NCI-H2171 (cell line): ENCODE data around the gene RGR.

ENCODE experiments used
- DNase-seq: peaks from one replicate; lab custom pipeline; 2025; lab: John Stamatoyannopoulos, UW

The RGR gene

DNA sequence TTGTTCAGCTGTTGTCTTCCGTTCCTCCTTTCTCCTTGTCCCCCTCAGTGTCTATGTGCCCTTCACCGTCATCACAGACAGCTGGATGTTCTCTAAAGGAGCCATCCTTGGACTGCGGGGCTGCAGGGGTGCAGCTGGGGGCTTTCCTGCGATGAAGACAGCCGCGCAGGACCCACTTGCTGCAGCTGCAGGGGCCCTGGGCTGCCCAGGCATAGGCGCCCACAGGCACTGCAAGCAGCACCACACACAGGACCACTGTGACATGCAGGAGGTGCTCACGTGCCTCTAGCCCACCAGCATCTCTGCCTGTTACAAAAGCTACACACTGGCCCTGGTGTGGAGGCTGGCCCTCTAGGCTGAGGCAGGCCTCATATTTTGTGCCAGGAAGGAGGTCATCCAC, 22.9 kb upstream of the RGR start:
- no peak for DNase-seq

GRCh38 chr10:84224411-84225028, 20.3 kb upstream of the RGR start:
- no peak for DNase-seq

DNA sequence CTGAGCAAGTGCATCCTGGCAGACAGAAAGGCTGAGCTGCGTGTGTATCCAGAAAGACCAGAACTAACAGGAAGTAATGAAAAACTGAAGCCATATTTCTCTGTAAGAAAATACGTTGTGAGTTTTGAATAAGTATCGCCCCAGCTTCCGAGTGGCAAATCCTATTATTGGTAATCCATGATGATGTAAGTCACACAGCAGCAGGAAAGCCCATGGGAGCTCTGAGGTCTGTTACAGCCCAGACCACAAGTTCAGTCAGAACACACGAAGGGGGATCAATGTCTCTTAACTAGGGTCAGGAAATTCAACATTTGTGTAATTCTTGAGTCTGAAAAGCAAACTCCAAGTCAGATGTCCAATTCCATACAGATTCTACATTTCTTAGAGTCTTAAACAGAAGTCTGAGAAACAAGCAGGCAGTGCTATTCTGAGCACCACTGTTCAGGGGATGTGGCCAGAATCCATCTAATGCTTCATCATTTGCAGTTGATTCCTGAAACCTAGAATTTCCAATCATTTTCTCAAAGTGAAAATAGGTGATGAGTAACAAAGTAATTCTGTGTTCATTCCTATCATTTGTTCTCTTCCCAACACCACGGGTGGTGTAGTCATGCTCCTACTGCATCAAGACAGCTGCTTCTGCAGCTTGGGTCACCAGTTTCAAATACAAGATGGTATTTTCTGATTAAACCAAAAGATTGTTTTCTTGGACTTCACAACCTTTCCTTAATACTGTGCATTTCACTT, 19.3 kb upstream of the RGR start, which contains the start of gene LRIT2:
Gene LRIT2 (minus strand): TSS at position 118 of the 747 bp plus-strand sequence. CDS start 24 bp downstream, at position 94.
- DNase-seq: no peak

- no peak for DNase-seq
Observed at GRCh38 chr10:84226616-84227015, 18.2 kb upstream of the RGR start.

- DNase-seq: no peak
Observed at GRCh38 chr10:84227810-84228209, 17.0 kb upstream of the RGR start.

- DNase-seq: no peak
Observed at GRCh38 chr10:84230359-84230758, 14.5 kb upstream of the RGR start.

DNA sequence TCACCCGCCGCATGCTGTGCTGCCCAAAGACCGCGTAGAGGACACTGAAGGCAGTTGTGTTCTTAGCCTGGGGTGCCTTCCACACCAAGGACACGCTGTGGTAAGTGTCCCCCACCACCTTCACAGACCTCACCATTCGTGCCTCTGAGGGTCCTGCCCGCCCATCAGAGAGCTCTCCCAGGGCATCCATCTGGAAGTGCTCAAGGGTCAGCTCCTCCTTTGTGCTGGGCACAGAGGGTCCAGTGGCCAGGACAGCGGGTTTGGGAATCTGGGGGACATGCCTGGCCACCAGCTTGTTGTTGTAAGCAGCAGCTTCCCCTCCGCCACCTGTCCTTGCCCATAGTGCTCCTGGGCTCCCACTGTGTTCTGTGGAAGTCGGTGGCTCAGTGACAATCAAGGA, 12.5 kb upstream of the RGR start:
- no peak for DNase-seq

GRCh38 chr10:84233940-84234339, 10.9 kb upstream of the RGR start:
- no peak for DNase-seq

- DNase-seq: no peak
Observed at GRCh38 chr10:84234479-84234878, 10.4 kb upstream of the RGR start.

DNA sequence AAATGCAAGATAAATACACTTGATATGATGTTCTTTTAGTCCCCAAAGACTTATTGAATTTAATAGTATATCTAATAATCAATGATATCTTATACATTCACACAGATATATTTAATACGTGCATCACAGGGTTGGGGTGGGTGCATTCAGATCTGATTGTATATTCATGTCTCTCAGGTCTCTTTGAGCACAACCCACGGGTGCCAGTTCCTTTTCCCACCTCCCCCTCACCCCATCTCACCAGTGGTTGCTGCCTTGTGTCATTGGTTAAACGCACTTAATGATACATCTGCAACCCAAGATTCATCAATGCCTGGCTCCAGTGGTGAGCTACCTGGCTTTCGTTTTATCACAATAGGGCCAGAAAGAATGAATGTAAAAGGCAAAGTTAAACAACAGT, 9.8 kb upstream of the RGR start:
- no peak for DNase-seq

- DNase-seq: no peak
Observed at GRCh38 chr10:84236807-84237198, 8.1 kb upstream of the RGR start.

DNA sequence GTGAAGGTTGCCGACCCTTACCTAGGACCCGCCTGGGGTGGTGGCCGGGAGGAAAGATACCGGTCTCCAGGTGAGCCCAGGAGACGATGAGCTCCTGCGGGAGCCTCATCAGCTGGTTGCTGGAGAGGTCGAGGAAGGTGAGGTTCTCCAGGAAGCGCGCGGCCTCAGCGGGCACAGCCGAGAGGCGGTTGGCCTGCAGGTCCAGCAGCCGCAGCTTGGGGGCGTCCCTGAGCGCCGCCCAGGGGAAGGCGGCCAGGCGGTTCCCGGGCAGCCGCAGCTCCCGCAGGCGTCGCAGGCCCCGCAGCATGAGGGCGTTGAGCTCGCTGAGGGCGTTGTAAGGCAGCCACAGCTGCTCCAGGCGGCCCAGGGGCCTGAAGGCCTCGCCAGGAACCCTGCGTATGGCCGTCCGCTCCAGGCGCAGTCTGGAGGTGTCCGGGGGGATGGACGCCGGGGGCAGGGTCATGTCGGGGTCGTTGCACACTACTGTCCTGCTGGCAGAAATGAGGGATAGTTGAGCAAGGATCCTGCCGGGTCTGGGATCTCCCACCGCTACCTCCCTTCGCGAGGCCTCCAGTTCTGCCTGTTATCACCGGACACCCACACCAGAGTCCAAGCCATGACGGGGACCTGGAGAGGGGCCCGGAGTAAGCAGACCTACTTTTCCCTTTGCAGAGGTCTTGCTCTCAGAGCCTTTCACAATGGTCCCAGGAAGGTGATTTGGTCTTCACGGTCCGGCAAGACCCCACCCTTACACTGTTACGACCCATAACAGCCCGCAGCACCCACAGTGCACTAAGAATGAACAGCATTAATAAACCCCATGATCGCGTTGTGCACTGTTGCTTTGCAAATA, 7.4 kb upstream of the RGR start:
- DNase-seq: no peak

GRCh38 chr10:84238909-84239308, 5.9 kb upstream of the RGR start:
- no peak for DNase-seq

- DNase-seq: no peak
Observed at GRCh38 chr10:84241185-84241790, 3.6 kb upstream of the RGR start, which contains the start of gene LRIT1. TSS of gene LRIT1 (minus strand) at chr10:84241546. CDS start at chr10:84241439, 107 bp downstream.

DNA sequence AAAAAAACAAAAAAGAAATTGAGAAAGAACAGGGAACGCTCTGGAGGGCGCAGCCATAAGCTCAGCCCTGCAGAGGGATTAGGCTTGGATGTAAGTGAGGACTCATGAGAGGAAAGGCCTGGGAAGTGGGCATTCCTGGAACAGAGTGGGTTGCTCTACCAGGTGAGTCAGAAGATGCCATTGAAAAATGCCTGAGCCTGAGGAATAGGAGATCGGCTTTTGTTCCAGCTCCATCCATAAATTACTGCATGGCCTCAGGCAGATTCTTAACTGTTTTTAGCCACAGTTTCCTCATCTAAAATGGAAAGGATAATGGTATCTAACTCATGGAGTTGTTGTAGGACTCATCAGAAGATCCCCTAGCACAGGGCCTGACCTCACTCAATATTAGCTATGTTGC, 1.1 kb upstream of the RGR start:
- no peak for DNase-seq

DNA sequence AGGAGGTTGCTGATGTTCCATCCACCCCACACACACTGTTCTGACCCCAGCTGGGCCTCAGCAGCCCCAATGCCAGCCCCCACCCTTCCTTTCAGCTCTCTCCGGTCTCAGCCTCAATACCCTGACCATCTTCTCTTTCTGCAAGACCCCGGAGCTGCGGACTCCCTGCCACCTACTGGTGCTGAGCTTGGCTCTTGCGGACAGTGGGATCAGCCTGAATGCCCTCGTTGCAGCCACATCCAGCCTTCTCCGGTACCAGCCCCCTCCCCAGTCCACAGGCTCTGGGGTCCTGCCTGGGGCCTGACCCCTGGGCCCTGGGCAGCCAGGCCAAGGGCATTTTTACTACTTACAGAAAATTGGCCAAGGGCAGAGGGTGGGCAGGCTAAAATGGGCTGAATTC, 2.6 kb downstream of the RGR start:
- DNase-seq: no peak

DNA sequence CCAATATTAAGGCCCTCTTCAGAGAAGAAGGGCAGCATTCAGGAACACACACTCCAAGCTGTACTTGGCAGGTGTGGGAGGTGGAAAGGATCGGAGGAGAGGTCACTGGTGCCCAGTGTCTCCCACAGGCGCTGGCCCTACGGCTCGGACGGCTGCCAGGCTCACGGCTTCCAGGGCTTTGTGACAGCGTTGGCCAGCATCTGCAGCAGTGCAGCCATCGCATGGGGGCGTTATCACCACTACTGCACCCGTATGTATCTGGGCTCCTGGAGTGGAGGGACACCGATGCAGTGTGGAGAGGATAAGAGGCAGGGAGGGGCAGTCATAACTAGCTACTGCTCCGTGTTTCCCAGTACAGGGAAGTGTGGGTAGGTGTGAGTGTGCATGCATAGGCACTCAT, 3.9 kb downstream of the RGR start:
- no peak for DNase-seq

DNA sequence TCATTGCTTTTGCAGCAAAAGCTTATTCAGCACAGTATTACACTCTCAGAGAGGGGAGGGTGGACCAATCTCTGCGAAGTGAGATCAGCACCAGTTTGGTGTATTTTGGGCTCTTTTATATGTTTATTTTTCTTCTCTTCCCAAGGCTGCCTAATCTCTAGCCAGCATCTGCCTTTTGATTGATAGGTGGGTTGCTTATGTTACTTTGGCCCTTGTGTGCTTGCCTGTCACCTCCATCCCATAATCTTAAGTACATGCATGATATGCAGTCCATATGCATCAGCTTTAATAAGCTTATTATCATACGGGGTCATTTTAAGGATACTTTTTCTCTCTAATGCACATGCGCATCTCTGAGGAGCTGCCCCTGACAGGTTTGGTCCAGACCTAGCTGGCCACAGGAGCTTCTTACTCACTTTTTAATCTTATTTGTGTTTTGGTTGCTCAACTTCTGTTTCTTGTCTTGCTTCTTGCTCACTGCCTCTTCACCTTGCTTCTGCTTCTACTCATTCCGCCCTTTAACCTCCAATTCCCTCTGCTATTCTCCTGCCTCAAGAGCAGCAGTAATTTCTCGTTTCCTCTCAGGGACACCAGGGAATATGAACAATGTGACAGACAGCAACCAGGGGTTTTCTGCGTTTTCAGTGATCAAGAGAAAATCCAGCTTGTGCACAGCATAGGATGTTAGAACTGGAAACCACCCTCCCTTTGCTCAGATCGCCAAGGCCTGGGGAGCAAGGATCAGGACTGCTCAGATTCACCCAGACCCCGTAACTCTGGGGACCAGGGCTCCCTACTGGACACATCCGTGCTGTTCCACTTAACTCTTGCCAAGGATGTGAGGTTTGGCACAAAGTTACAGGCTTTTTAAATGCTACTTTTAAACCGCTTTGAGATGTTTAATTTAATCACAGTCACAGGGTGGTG, 10.0 kb downstream of the RGR start:
- DNase-seq: no peak

- no peak for DNase-seq
Observed at GRCh38 chr10:84256510-84257342, 11.9 kb downstream of the RGR start.

GRCh38 chr10:84257343-84258020, 12.6 kb downstream of the RGR start:
- DNase-seq: no peak
